Fibroblast of upper back skin (primary cell): ENCODE data around the gene PTEN.
A peak's percentile ranks its signal among the peaks of the same experiment; 100 is the strongest.
"Not testable (repeated sequence)": the region's sequence is repeated elsewhere in the genome, so short reads cannot be mapped to it uniquely, and the experiment has no call there.

ENCODE experiments used
- DNase-seq: peaks from one replicate; pipeline ENCODE4 v3.0.0-alpha.2; 2013

Gene PTEN

DNA sequence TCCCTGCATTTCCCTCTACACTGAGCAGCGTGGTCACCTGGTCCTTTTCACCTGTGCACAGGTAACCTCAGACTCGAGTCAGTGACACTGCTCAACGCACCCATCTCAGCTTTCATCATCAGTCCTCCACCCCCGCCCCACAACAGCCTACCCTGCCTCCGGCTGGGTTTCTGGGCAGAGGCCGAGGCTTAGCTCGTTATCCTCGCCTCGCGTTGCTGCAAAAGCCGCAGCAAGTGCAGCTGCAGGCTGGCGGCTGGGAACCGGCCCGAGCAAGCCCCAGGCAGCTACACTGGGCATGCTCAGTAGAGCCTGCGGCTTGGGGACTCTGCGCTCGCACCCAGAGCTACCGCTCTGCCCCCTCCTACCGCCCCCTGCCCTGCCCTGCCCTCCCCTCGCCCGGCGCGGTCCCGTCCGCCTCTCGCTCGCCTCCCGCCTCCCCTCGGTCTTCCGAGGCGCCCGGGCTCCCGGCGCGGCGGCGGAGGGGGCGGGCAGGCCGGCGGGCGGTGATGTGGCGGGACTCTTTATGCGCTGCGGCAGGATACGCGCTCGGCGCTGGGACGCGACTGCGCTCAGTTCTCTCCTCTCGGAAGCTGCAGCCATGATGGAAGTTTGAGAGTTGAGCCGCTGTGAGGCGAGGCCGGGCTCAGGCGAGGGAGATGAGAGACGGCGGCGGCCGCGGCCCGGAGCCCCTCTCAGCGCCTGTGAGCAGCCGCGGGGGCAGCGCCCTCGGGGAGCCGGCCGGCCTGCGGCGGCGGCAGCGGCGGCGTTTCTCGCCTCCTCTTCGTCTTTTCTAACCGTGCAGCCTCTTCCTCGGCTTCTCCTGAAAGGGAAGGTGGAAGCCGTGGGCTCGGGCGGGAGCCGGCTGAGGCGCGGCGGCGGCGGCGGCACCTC, at the start of gene PTEN, which contains the start of gene KLLN:
Gene PTEN (plus strand): TSS at position 573 of the 891 bp plus-strand sequence. CDS start 845 bp downstream, outside the sequence.
Gene KLLN (minus strand): TSS at position 481 of the 891 bp plus-strand sequence. CDS start 1,046 bp downstream, outside the sequence.
- peak; percentile 91 for DNase-seq

DNA sequence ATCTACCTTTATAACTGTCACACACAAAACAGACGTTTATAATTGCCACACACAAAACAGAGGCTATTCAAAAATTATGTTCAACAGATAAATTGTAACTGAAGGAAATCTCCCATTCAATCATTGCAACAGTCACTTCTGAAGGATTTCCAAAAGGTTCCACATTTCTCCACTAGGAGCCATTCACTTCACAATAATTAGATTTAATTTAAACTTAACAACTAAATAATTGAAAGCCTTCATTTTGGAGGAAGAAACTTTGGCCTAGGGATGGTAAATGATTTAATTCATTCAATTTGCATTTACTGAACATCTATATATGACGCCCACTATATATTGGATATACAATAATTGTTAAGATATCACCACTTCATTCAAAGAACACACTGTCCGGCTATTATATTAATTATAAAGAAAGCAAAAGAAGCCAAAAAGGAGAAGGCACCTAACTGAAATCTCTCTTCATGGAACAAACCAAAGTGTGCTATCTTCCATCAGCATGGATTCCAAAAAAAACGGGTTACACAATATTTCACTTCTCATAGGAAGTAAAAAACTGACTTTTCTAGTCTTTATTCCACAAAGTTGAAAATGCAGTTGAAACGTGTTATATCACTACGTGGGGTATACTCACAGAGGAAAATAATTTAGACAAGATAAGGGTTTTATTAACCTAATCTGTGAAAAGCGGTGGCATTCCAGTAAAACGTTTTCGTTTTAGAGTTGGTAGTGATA, 47.1 kb upstream of the PTEN start:
- DNase-seq, result no peak

DNA sequence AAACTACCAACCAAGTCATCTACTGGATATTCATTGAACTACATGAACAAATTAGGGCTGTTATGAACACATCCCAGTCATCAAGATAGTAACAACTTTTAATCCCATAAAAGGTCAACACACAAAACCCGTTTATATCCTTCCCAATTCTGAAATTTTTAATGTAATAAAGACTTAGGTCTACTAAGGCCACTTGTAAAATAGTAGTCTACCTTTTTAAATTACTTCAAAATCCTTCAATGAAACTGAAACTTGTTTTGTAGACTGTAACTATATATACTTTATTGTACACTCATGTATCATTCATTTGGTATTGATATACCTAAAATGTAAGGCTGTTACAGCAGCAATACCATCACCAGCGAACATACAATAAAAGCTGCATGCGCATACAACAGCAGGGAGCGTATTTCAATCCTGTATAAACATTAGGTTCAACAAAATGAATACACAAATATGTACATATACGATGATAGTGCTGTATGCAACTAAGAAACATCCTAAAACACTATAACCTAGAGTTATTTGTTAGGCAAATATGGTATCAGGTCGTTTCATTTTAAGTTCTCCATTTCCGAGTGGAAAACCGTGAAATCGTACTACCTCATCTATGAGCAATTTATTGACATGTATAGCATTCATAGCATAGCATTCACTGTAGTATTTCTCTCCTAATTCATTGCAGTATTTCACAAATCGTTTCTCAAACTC, 46.4 kb upstream of the PTEN start:
- no peak for DNase-seq

DNA sequence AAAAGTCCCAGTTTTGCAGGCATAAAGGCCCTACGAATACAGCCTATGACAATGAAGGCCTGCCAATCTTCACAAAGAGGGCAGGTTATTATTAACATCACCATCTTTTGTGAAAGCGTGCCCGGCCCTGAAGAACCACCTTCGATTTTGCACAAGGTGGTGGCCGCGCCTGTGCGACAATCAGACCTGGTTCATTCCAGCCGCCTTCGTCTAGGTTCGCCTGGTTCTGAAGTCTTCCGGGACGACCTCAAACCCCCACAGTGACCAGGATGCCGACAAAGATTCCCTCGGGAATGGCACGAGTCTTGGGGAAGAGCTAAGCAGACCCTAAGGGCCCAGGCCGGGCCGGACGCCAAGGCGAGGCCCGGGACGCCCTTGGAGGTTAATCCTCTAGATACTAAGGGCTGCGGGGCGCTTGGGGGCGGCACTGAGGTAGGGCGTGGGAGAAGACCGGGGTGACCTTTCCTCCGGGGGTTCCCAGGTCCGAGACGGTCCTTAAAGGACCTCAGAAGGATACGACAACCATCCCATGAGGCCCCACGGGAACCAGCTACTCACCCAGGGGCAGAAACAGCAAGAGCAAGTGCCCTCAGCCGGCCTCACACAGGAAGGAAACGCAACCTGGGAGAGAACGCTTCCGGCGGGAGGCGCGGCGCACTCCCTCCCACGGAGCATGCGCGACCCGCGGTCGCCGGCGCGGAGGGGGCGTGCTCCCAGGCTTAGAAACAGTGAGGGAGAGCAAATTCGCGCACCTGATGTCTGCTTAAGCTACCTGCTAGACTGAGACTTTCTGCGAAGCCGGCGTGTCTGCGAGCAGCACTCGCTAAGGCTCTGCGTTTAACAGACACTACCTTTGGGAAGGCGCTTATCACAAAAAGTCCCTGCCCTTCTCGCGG, 45.6 kb upstream of the PTEN start, which contains the start of gene ATAD1:
Gene ATAD1 (minus strand): TSS at position 618 of the 896 bp plus-strand sequence. CDS start 3,627 bp downstream, outside the sequence.
- peak; percentile 80 for DNase-seq

DNA sequence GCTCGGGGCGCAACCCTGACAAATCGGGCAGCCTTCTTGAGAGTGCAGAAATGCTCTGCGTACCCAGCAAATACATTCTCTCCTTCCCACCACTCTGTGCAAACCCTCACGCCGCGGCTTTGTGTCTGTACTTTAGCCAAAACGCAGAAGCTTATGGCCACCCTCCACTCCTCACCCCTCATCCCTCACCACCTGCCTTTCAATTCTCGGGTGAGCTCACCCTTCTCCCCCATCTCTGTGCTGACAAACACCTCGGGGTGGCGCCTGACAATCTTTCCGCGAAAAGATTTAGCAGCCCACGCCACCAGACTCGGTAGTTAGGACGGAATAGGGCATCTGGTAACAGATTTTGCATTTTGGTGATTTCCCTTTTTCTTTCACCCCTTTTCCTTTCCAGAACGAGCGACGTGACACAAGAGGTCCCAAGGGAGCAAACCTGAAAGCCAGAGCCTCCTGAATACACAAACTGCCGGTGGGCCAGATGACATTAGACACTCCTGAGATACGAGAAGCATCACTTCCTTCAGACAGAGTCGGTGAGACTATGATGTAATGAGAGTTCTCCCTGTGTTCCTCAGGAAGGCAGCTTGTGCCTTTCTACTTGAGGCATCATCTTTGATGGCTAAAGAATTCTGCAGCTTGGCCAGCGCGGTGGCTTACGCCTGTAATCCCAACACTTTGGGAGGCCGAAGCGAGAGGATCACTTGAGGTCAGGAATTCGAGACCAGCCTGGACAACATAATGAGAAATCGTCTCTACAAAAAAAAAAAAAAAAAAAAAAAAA, 44.7 kb upstream of the PTEN start:
- peak; percentile 13 for DNase-seq

DNA sequence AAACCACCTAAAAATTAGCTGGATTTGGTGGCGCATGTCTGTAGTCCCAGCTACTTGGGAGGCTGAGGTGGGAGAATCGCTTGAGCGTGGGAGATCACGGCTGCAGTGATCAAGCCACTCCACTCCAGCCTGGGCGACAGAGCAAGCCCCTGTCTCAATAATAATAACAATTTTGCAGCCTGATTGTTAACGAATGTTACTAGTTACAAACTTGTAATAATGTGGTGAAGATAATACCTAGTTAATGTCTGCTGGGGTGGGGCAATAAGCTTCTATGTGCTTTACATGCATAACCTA, 44.2 kb upstream of the PTEN start:
- DNase-seq, result no peak

DNA sequence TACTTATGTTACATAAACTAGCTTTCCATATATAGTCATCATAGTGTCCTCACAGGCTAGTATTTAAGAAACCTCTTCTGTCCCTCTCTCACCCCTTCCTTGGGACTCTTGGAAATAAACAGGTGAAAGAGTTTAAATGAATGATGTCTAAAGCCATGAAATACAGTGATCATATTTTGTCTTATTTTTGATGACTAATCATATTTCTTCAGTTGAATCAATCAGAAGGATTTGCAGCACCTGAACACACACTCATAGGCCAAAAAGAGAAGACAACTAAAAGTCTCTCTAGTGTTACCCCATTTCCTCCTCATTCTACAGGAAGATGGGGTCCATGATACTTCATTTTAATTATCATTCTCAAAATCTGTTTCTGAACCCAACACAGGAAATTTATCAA, 36.8 kb upstream of the PTEN start:
- no peak for DNase-seq

DNA sequence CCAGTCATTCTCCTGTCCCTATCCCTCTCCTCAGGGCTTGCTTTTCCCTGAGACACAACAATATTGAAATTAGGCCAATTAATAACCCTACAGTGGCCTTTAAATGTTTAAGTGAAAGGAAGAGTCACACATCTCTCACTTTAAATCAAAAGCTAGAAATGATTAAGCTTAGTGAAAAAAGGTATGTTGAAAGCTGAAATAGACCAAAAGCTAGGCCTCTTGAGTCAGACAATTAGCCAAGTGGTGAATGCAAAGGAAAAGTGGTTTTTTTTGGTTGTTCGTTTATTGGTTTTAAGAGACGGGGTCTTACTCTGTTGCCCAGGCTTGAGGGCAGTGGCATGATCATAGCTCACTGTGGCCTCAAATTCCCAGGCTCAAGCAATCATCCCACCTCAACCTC, 35.7 kb upstream of the PTEN start:
- no peak for DNase-seq

DNA sequence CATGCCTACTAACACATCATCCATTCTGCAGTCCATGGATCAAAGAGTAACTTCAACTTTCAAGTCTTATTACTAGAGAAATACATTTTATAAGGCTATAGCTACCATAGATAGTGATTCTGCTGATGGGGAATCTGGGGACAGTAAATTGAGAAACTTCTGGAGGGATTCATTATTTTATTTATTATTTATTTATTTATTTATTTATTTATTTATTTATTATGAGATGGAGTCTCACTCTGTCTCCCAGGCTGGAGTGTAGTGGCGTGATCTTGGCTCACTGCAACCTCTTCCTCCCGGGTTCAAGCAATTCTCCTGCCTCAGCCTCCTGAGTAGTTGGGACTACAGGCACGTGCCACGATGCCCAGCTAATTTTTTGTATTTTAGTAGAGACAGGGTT, 34.4 kb upstream of the PTEN start:
- not testable (repeated sequence) for DNase-seq

DNA sequence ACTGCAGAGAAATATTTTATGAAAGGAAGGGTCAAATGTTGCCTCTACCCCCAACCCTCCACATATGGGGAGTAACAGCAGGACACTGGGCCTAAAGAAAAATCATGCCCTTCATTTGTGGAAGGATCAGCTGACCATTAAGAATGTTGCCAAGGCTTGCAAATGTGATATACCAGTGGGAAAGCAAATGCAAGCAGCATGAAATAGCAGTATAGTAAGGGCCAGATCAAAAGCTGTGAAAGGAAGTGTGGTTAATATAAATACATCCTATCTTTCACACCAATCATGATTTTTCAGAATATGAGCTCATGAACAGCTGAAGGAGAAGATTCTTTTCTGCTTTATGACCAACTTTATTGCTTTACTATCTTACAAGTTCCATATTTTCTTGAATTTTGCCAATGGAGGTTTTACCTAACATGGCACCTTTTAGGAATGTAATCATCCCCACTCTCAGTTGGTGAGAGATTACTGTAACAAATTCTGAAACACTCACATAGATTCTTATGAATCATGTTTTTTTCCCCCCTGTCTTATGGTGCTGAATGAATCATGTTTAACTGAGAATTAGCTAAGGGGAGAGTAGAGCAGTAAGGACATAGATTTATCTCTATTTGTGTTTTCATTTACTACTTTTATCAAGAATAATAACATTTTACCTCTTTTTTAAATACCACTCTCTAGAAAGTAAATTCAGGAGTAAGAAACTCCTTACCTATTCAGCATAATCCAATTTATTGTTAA, 33.3 kb upstream of the PTEN start:
- no peak for DNase-seq

DNA sequence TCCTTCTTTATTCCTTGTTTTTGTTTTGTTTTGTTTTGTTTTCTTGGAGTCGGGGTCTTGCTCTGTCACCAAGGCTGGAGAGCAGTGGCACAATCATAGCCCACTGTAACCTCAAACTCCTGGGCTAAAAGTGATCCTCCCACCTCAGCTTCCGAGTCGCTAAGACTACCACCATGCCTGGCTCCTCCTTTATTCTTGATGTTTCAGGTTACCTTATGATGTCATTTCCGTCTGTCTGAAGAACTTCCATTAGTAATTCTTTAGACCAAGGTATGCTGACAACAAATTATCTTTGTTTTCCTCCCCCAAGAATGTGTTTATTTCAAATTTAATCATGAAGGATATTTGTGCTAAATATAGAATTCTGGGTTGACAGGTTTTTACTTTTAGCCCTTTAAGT, 27.3 kb upstream of the PTEN start:
- DNase-seq, result no peak

DNA sequence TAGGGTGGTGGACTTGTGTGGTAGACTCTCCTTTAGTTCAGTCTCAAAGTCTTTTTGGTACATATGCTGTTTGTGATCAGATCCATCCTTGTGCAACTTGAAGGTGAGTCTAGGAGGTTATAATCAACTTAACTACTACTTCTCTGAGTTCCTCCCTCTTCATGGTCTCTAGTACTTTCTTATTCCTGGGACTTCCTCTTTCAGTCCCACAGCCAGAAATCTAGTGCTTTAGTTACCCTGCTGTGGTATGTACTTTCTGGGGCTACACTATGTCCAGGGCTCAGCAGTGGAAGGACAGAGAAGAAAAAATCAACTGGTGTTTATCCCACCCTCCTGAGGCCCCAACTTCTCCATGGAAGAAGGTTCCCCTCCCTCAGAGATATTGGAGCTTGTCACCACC, 26.0 kb upstream of the PTEN start:
- no peak for DNase-seq

DNA sequence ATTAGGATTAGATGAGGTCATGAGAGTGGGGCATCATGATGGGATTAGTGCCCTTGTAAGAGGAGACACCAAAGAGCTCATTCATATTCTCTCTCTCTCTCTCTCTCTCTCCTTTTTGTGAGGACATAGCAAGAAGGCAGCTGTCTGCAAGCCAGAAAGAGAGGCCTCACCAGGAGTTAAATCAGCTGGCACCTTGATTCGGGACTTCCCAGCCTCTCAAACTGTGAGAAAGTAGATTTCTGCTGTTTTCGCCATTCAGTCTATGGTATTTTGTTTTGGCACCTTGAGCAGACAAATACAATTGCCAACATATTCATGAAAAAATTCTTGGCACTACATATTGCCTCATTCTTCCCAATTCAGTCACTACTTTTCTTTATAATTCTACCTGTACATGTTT, 24.8 kb upstream of the PTEN start:
- no peak for DNase-seq

DNA sequence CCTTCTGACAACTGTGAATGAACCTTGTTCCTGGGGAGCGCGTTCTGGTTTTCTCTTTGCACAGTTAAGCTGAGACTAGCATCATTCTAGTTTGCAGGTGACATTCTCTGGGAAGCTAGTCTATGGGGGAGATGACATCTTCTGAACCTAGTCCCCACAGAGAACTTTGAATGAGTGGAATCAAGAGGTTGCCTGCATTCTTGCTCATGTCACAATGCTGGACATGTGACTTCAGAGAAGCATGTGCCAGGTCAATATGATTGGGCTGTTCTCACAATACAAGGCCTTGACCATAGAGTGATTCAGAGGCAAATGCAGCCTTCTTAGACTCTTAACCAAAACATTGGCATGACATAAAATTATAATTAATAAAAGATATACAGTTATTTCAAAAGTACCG, 22.2 kb upstream of the PTEN start:
- DNase-seq, result no peak

DNA sequence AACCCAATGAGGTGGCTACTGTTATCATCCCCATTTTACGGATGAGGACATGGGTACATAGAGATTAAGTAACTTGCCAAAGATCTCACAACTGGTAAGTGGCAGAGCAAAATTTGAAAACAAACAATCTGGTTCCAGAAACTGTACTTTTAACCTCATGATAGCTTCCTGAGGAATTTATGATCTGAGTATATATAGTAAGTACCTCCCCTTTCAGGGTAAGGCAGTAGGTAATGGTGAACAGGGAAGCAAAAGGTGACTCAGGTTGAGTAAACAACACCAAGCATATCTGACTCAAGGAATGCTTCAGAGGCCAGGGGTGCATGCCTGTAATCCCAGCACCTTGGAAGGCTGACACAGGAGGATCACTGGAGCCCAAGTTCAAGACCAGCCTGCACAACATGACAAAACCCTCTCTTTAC, 21.2 kb upstream of the PTEN start:
- DNase-seq, result peak; percentile 8

DNA sequence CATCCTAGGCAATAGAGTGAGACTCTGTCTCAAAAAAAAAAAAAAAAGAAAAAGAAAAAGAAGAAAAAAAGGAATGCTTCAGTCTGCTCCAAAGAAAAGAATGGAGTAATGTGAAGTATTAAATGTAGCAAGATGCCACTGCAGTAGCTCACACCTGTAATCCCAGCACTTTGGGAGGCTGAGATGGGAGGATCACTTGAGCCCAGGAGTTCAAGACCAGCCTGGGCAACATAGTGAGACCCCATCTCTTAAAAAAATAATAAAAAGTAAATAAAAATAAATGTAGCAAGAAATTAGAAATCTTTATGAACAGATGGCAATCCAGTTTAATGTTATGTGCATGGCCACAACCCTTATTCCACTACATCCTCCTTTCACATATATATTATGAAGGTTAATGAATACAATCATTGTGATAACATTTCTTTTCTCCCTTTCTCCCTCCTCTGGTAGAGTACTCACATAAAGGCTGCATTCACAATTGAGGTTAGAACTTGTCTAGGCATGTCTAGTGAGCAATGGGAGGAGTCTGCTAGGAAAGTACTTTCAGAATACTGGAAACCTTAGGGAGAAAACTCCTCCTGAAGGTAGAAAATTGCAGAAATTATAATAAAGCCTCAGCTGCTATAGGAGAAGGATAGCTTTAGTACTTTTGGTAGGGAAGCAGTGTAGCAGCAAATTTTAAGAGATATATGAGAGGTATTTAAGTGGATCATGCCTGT, 20.5 kb upstream of the PTEN start:
- peak; percentile 76 for DNase-seq

DNA sequence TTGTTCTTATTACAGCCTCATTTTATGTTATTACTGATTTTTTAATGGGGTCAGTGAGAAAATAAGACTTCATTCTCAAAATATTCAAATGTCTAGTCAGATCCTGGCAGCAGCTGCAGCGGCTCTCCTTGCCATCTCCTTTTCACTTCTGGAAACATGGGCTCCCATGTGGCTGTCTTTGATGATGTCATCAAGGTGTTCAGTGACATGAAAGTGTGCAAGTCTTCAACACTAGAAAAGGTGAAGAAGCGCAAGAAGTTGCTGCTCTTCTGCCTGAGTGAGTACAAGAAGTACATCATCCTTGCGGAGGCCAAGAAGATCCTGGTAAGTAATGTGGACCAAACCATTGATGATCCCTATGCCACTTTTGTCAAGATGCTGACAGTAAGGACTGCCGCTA, 19.7 kb upstream of the PTEN start:
- no peak for DNase-seq

DNA sequence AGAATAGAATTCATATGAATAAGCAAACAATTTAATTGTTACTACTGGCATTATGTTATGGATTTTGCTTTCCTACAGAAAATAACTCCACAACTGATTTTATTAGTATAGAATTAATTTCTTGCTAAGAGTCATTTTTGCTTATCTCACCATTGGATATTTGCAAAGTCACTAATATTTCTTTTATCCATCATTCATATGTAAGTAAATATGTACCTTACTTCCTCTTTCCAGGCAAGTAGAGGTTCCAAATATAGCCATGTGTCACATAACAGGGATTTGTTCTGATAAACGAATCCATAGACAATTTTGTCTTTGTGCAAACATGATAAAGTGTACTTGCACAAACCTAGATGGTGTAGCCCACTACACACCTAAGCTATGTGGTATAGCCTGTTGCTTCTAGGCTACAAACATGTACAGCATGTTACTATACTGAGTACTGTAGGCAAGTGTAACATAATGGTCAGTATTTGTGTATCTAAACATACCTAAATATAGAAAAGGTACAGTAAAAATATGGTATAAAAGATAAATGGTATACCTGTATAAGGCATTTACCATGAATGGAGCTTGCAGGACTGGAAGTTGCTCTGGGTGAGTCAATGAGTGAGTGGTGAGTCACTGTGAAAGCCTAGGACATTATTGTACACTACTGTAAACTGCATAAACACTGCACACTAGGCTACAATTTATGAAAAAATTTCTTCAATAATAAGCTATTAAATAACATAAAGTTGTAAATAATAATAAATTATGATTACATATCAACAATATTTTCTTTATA, 18.4 kb upstream of the PTEN start:
- DNase-seq, result peak; percentile 48

DNA sequence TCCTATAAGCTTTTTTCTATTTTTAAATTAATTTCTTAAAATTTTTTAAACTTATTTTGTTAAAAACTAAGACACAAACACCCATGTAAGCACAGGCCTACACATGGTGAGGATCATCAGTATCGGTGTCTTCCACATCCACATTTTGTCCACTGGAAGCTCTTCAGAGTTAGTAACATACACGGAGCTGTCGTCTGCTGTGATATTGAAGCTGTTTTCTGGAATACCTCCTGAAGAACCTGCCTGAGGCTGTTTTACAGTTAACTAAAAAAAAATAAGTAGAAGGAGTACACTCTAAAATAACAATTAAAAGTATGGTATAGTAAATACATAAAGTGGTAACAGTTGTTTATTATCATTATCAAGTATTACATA, 17.8 kb upstream of the PTEN start:
- DNase-seq, result no peak
